Stimulated activated CD8-positive, alpha-beta memory T cell treated with anti-CD3 and anti-CD28 coated beads, Interleukin-12 subunit alpha, Interleukin-12 subunit beta, amount 100 ng/mL, for 24 hours (primary cell): ENCODE measurements around the gene ABHD14A.

Experiments used
- DNase-seq: peaks from one replicate; pipeline ENCODE4 v3.0.0-alpha.2; 2020; ENCODE audit errors: extremely low read depth

Gene ABHD14A

GRCh38 chr3:51997172-51997571 lies 22.3 kb downstream of the ABHD14A start:
- DNase-seq = no peak

- DNase-seq = no peak
These were observed 23.2 kb downstream of the ABHD14A start for GRCh38 chr3:51997935-51998596.

- DNase-seq = no peak
These were observed 23.9 kb downstream of the ABHD14A start for GRCh38 chr3:51998774-51999173.

- no peak for DNase-seq
These were observed 25.0 kb downstream of the ABHD14A start for GRCh38 chr3:51999846-52000245.

- peak; percentile 65 for DNase-seq
These were observed 26.6 kb downstream of the ABHD14A start for GRCh38 chr3:52001443-52001974.

- no peak for DNase-seq
These were observed 27.9 kb downstream of the ABHD14A start for GRCh38 chr3:52002748-52003147.

GRCh38 chr3:52004163-52004787 lies 29.4 kb downstream of the ABHD14A start:
- DNase-seq = no peak

- no peak for DNase-seq
These were observed 30.1 kb downstream of the ABHD14A start for GRCh38 chr3:52004906-52005395.

GRCh38 chr3:52005571-52005986 lies 30.7 kb downstream of the ABHD14A start:
- DNase-seq = no peak

- no peak for DNase-seq
These were observed 31.4 kb downstream of the ABHD14A start for GRCh38 chr3:52006017-52006819.

GRCh38 chr3:52006820-52007133 lies 31.9 kb downstream of the ABHD14A start:
- no peak for DNase-seq

- DNase-seq = no peak
These were observed 32.4 kb downstream of the ABHD14A start for GRCh38 chr3:52007291-52007690.

GRCh38 chr3:52010431-52010830 lies 35.6 kb downstream of the ABHD14A start:
- DNase-seq = no peak

GRCh38 chr3:52012699-52013098 lies 37.8 kb downstream of the ABHD14A start:
- DNase-seq = no peak

GRCh38 chr3:52013802-52014598 lies 39.1 kb downstream of the ABHD14A start:
- DNase-seq = no peak

- DNase-seq = no peak
These were observed 39.7 kb downstream of the ABHD14A start for GRCh38 chr3:52014613-52015012.

- no peak for DNase-seq
These were observed 40.8 kb downstream of the ABHD14A start for GRCh38 chr3:52015438-52016228.

GRCh38 chr3:52017586-52017985 lies 42.7 kb downstream of the ABHD14A start:
- DNase-seq = no peak

- DNase-seq = no peak
These were observed 43.6 kb downstream of the ABHD14A start for GRCh38 chr3:52018319-52019000.

GRCh38 chr3:52019352-52020080 lies 44.7 kb downstream of the ABHD14A start:
- DNase-seq = no peak
